Thyroid gland (tissue), 4 donors: ENCODE measurements around the gene SATB1.

Experiments
- CTCF ChIP-seq, 6 experiments: fragments of 200-600 bp in 3 of 6; fragments of 450-650 bp in 3 of 6; sonication (generic) in 3 of 6; IDR thresholded peaks; one replicate each; pipeline ENCODE4 v1.5.1; 2016 to 2019; ENCODE audit warnings: antibody characterized with exemption in 6 of 6, mild to moderate bottlenecking in 2 of 6, inconsistent platforms in 1 of 6, moderate library complexity in 1 of 6
- POLR2A ChIP-seq, 2 donors: fragments of 450-650 bp; IDR thresholded peaks; one replicate each; pipeline ENCODE4 v1.6.1; 2017; ENCODE audit warnings: antibody characterized with exemption in 2 of 2, mild to moderate bottlenecking in 2 of 2, moderate library complexity in 1 of 2

- TF ChIP-seq CTCF (IDR thresholded peaks at IDR 0.05) (no peak), POLR2A (IDR thresholded peaks at IDR 0.05) (no peak)
Measured at GRCh38 chr3:18417904-18418572, 7.1 kb downstream of the SATB1 start.
